Bone marrow (tissue), 2 donors: Measurements from ENCODE around the gene HBA2.
"Not testable (repeated sequence)": the region's sequence is repeated elsewhere in the genome, so short reads cannot be mapped to it uniquely, and the experiment has no call there.

Source experiments
- DNase-seq, 2 donors: peaks; one replicate each; lab custom pipeline; 2025; lab: John Stamatoyannopoulos, UW

HBA2 gene

DNA sequence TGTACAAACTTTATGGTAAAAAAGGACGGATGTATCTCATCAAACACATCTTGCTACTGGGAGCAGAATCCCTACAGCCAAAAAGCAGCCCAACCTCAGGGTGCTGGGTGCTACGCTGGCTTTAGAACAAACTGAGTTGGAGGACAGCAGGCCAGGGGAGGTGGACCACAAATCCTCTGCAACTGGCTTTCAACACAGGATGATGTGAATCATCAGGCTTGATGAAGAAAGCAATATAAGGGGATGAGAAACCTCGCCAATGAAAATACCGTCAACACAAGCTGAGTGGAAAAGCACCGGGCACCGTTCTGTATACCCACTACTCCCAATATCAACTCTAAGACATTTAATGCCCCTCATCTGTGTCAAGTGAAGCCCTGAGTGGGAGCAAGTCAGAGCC is 21.8 kb downstream of the HBA2 start:
- DNase-seq, result no peak

DNA sequence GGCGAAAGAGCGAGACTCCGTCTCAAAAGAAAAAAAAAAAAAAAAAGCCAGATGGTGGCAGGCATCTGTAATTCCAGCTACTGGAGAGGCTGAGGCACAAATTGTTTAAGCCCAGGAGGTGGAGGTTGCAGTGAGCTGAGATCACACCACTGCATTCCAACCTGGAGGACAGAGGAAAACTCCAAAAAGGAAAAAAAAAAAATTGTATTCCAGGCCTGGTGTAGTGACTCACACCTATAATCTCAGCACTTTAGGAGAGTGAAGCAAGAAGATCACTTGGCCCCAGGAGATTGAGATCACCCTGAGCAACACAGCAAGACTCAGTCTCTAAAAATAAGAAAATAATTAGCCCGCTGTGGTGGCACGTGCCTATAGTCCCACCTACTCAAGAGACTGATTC is 27.7 kb downstream of the HBA2 start:
- no peak for DNase-seq

GRCh38 chr16:203246-203645 is 30.6 kb downstream of the HBA2 start:
- DNase-seq, result no peak

DNA sequence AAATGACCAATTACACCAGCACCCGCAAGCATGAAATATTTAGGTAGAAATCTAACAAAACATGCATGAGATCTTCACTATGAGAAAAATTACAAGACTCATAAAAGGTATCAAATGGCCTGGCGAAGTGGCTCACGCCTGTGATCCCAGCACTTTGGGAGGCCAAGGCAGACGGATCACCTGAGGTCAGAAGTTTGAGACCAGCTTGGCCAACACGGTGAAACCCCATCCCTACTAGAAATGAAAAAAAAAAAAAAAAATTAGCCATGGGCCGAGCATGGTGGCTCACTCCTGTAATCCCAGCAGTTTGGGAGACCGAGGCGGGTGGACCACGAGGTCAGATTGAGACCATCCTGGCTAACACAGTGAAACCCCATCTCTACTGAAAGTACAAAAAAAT is 31.4 kb downstream of the HBA2 start:
- DNase-seq, result not testable (repeated sequence)

DNA sequence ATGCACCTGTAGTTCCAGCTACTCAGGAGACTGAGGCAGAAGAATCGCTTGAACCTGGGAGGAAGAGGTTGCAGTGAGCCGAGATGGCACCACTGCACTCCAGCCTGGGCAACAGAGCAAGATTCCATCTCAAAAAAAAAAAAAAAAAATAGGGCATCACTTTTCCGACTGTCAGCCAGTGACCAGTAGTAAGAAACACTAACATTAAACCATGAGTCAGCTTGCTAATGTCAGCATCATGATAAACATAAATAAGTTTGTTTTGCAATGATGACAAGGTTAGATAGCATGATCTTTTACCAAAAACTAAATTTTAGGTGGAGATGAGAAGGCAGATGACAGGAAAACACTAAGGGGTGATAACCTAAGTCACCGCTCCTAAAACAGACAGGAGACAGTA is 36.7 kb downstream of the HBA2 start:
- DNase-seq, result not testable (repeated sequence)

DNA sequence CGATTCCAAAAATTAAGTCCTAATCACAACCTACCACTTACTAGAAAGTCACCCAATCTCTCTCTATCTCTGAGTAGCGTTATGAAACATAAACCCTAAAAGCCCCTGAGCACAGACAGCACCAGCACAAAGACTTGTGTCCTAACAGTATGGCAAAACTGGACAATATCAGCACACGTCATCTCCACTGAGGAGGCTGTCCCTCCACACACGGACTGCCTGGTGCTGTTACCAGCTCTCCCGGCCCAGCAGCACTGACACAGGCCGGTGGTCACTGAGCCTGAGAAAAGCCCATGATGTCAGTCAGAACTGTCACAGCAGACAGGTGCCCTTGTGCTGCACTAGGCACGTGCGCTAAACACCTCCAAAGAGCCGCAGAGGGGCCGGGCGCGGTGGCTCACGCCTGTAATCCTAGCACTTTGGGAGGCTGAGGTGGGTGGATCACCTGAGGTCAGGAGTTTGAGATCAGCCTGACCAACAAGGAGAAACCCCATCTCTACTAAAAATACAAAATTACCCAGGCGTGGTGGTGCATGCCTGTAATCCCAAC is 39.0 kb downstream of the HBA2 start:
- DNase-seq, result not testable (repeated sequence)

GRCh38 chr16:212999-213398 is 40.3 kb downstream of the HBA2 start:
- DNase-seq, result no peak

- DNase-seq, result no peak
Measured at GRCh38 chr16:220021-220420, 47.3 kb downstream of the HBA2 start.
